Fibroblast of skin of right quadriceps (primary cell): Measurements from ENCODE around the gene TMC7.

ENCODE experiments used
- DNase-seq: peaks from one replicate; pipeline ENCODE4 v3.0.0-alpha.2; 2013

TMC7 gene

DNA sequence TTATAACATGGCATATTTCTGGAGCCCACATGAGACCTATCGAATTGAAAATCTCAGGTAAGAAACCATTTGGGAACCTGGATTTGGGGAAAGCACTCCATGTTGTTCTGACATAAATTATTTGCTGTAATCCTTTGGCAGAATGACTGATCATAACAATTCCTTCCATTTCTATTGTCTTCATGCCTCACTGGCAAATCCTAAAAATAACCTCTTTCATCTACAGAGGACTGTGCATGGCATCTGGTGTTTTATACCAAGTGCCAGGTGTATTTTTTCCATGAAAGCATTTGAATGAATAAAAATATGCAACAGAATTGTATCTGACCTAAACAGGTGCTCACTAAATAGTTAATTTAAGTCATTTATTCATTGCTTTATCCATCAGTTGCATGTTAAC, 50.0 kb downstream of the TMC7 start:
- no peak for DNase-seq

DNA sequence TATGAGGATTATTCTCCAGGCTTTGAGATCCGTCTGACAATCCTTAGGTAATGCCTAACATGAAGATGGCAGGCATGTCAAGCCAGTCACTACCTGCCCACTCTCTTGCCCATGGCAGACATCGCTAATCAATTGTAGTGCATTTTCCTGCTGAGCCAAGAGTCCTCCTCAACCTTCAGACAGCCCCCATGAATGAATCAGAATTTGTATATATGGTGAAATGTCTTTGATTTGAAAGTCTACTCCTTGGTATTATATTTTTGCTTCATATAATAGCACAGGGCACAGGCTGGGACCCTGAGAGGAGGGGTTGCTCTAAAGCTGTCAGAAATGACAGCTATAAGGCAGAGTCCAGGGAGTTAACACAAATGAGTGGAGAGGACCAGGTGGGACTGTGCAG, 56.7 kb downstream of the TMC7 start:
- no peak for DNase-seq

DNA sequence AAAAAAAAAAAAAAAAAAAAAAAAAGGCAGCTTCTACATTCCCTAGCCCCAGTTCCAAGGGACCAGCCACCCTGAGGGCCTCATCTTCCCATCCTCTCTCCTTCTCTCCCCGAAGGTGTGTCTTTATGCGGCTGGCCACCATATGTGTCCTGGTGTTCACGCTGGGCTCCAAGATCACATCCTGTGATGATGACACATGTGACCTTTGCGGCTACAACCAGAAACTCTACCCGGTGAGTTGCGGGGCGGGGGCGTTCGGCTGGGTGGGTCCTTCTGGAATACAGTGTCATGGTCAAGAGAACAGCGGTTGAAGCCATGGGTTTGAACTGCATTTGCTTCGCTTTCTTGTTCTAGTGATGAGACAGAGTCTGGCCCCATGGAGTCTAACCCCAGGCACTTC, 61.0 kb downstream of the TMC7 start:
- no peak for DNase-seq

DNA sequence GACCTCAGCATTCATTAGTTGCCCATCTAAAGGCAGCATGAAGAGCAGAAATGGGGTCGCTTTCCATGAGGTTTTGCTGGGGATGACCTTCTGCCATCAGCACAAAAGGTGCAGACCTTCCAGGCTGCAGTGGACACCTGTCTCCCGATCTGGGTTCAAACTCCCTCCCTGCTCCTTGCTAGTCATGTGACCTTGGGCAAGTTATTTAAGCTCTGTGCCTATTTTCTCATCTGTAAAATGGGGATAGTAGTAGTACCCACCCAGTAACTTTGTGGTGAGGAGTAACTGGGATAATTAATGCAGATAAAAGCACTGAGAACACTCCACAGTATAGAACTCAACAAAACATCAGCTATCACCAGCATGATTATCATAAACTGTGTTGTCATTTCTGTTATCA, 62.3 kb downstream of the TMC7 start:
- DNase-seq = no peak

DNA sequence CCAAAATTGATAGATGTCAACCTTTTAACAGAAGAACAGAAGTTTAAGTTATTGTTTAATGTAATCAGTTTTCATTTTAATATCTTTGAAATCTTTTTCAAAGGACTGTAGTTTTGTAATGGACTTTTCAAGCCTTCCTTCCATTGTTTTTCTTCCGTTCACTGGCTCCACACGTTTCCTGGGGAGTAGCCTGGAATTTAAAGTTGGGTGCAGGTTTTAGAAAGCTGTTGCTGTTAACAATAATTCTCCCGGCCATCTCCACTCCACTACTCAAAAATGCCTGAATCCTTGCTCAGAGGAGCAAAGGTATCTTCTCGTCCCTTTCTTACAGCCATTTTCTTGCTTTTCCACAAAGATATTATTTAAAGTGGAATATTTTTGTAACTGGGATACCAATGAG, 79.0 kb downstream of the TMC7 start:
- no peak for DNase-seq

DNA sequence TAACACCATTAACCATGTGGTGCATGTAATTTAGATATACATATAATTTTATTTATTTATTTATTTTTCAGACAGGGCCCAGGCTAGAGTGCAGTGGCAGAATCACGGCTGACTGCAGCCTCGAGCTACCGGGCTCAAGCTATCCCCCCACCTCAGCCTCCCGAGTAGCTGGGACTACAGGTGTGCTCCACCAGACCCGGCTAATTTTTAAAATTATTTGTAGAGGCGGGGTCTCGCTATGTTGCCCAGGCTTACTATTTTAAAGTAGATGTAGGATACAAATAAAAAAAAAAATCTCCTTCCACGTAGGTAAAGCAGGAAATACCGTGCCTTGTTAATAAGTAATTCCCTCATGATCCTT, 83.2 kb downstream of the TMC7 start:
- no peak for DNase-seq

DNA sequence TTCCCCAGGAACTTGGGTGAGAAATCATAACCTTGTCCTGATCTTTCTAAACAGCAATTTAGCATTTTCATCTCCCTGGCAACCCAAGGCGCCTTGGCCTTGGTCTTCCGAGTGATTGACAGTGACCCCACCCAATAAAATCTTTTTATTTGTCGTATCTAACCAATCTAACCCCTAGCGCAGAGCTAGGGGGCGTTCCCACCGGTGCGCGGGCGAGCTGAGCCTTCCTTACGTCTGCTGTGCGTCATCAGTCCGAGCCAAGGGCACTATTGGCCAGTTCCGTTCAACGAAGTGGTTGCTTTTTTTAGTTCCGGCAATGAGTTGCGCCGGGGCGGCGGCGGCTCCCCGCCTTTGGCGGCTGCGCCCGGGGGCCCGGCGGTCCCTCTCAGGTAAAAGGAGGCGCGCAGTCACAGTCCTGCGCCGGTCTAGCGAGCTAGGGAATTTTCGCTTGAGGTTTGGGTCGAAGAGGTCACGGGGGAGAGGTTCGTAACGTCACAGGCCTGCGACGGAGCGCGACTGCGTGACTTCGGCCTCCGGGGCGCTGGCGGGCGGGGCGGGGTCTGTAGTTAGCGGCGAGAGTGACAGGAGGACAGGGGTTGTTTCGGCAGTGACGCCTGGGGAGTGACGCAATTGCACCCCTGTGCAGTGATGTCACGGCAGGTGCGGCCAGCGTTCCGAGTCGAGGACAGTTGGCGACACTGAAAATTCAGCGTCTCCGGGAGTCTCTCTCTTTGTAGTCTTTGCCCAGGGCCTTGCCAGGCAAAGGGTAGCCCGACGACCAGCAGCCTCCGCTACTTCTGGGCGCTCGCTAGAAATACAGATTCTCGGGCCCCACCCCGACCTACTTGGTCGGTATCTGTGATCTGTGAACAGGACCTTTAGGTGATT, 83.9 kb downstream of the TMC7 start, which contains the start of gene COQ7:
TSS of gene COQ7 (plus strand) at position 266 of the 888 bp plus-strand sequence. CDS start at position 317, 51 bp downstream.
- DNase-seq = peak; percentile 100

DNA sequence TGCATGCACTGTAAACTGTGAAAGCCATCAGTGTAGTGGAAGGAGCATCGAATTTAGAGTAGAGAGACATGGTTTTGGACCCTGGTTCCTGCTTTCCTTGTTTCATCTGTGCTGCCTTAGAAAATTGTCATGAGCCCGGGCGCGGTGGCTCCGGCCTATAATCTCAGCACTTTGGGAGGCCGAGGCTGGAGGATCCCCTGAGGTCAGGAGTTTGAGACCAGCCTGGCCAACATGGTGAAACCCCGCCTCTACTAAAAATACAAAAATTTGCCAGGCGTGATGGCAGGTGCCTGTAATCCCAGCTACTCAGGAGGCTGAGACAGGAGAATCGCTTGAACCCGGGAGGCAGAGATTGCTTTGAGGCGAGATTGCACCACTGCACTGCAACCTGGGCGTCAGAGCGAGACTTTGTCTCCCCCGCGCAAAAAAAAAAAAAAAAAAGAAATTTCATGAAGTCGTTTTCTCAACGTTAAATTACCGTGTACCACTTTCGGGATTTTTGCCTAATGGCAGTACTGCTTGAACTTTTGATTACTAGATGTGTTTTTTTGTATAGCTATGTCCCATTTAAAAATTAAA, 84.6 kb downstream of the TMC7 start:
- no peak for DNase-seq

DNA sequence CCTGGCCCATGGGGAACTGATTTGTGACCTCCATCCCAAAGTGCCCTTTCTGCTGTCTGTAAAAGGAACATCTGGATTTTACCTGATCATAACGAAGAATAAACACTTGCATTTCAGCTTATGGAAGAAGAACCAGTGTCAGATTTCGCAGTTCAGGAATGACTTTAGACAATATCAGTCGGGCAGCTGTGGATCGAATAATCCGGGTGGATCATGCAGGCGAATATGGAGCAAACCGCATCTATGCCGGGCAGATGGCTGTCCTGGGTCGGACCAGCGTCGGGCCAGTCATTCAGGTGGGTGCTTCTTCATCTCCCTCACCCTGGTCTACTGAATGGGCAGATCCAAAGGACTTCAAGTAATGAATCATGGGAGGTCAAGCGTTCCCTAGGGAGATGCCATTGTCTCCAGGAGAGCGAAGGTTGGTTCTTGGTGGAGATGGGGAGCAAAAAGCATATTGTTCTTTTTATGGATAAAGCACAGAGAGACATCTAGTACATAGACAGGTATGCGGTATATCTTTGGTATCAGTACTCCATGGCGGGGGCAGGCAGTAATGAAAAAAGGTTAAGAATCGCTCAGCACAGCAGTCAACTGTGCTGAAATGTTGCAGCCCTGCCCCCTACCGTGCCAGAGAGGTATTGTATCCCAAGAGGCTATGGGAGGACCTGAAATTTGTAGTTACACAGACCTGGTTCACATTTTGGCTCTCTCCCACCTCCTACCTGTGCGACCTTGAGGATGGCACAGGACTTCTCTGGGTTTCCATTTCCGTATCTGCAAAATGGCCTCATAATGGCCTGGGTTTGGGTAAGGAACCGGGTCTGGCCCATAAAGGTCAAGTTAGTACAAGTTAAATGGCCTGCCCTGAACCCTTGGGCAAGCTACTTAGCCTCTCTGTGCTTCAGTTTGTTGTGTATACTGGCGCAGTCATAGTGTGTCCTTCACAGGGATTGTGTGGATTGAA, 88.4 kb downstream of the TMC7 start:
- peak; percentile 37 for DNase-seq

DNA sequence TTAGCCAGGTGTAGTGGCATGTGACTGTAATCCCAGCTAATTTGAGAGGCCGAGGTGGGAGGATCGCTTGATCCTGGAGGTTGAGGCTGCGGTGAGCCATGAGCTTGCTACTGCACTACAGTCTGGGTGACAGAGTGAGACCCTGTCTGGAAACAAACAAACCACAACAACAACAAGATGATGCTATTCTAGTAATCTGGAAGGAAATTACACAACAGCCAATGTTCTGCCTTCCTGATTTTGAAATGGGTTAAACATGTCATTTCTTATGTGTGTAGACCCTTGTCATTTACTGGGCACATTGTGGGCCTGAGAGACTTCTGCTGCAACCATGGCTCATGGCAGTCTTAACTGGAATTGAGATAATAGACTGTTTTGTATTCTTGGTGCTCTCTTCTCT, 89.6 kb downstream of the TMC7 start:
- DNase-seq = no peak

DNA sequence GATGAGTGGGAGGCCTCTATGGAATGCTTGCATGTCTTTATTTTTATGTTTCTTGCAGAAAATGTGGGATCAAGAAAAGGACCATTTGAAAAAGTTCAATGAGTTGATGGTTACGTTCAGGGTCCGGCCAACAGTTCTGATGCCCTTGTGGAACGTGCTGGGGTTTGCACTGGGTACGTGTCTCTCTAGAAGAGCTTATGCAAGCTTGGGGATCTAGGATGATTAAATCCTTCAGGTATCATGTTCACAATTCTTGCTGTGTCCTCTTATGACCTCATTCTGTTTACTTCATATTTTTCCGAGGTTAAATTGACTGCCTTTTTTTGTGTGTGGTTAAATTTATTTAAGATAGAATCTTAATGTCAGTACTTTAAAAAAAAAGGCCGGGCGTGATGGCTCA, 90.1 kb downstream of the TMC7 start:
- no peak for DNase-seq

DNA sequence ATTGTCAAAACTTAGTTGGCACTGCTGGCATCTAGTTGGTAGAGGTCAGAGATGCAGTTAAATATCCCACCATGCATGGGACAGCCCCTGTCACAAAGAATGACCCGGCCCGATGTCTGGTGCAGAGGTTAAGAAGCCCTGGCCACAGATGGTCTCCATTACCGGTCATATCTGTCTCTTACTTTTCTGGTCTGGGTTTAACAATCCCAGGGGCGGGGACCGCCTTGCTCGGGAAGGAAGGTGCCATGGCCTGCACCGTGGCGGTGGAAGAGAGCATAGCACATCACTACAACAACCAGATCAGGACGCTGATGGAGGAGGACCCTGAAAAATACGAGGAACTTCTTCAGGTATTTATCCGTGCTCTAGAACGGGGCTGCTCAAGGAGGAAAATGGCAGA, 91.8 kb downstream of the TMC7 start:
- DNase-seq = no peak

DNA sequence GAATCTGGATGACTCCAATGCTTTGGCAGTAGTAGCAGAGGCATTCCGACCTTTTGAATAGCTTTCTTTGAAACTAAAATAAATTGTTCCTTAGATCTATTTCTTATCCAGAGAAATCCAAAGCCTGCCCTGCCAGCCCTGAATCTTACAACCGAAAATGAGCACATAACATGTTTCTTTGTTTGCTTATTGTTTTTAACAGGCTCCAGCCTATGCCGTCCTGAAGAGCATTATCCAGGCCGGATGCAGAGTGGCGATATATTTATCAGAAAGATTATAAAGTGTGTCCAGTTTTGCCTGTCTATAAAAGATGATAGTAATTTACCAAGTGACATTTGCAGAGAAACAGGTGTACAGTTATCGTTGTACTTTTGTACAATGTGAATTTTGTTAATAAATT, 94.1 kb downstream of the TMC7 start:
- DNase-seq = no peak

DNA sequence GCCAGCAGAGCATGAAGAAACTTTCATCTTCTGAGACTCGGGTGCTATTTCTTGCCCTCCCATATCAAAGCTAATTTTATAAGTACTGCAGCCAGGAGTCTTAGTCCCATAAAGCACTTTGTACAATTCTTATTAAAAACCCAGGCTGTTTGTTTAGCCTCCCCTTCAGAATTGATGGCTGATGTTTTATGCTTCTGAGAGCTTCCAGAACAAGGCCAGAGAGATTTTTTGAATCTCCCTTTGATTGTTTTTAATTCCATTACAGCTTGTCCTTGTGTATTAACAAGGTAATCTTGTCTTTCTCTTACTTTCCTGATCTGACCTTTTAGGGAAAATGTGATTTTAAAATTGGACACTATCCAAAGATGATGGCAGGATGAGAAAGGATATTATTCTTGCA, 99.9 kb downstream of the TMC7 start:
- DNase-seq = no peak

DNA sequence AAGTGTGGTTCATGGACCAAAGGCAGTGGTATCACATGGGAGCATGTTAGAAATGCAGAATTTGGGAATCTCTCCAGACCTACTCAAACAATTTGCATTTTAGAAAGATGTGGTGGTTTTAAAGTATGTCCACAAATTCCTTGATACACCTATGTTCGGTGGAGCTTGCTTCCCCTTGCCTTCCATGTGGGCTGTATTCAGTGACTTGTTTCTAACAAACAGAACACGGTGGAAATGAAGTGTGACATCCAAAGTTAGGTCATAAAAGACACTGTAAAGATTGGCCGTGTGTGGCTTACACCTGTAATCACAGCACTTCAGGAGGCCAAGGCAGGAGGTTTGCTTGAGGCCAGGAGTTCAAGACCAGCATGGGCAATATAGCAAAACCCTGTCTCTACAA, 100.4 kb downstream of the TMC7 start:
- no peak for DNase-seq

DNA sequence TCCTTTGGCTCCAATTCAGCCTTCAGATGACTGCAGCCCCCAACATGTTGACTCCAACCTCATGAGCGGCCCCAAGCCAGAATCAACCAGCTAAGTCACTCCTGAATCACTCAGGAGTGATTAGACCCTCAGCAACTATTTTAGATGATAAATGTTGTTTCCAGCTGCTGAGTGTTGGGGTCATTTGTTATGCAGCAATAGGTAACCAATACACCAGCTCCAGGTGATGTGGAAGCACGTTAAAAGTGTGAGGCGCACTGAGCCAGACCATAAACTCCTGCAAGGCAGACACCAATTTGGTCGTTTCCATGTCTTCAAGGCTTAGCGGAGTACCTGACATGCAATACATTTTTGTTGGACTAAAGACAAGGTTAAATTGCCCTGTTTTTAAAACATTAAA, 101.1 kb downstream of the TMC7 start:
- DNase-seq = no peak

DNA sequence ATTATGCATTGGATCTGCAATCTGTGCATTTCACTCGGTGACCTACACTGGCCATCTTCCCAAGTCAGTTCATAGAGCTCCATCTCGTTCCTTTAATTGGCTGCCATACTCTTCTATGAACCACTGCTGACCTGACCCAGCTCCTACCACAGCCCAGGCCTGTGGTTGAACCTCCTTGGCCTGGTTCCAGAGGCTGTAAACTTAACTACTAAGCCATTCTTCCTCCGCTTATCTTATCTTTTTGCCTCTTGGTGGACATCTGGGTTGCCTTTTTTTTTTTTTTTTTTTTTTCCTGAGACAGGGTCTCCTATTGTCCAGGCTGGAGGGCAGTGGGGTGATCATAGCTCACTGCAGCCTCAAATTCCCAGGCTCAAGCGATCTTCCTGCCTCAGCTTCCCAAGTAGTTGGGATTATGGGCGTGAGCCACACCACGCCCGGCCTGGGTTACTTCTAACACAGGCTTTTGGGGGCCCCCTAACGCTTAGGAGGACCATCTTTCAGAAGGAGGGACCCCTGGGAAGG, 102.0 kb downstream of the TMC7 start:
- DNase-seq = no peak

DNA sequence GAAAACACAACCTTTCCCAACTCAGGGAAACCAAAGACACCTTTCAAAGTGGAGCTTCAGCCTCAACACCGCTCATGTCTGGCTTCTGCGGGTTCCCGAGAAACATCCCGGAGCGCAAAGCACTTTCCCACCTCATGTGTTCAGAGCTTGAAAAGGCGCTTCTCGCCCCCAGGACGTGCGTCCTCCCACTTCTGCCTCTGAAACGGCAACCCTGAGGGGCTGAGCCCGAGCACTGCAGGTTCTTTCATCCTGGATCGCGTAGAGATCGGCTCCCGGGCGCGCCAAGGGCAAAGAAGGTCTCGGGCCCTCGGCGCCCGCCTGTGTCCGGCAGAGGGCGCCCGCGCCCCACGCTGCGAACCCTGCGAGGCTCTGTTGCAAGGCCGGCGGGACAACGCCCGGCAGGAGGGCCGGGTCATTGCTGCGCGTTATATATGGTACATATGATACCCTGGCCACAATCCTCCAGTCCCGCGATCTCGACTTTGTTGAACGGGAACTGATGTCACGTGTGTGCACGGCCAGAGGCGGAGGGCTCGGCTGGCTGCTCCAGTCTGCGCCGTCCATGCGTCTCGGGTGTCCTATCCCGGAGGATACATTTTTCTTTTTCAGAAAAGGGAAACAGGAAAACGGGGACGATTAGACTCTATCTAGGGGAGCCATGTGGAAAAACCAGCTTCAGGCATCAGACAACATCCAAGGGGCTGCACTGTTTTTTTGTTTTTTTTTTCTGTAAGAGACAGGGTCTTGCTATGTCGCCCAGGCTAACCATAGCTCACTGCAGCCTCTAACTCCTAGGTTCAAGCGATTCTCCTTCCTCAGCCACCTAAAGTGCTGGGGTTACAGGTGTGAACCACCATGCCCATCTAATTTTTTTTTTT, 102.8 kb downstream of the TMC7 start:
- peak; percentile 92 for DNase-seq

DNA sequence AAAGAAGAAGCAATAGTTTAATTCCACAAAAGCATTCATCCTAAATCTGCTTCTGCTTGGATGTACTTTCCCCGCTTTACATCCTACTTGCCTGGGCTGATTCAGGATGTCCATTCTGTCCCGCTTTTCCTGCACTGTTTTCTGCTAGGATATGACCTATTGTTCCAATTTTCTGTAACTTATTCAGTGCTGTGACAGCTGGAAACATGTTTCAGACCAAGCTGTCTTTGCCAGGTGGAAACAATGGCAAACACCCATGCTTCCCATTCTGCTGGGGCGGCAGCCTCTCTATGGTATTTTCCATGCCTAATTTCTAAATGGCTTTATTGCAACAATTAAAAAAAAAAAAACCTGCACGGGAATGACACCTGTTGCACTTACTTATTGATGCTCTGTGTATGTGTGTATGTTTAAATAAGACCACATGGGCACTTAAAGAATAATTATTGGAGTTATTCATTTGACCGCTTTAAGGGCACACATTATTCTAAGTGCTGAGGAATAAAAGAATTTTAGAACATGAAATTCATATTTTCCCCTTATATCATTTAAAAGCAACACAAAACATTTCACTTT, 104.7 kb downstream of the TMC7 start:
- DNase-seq = no peak

DNA sequence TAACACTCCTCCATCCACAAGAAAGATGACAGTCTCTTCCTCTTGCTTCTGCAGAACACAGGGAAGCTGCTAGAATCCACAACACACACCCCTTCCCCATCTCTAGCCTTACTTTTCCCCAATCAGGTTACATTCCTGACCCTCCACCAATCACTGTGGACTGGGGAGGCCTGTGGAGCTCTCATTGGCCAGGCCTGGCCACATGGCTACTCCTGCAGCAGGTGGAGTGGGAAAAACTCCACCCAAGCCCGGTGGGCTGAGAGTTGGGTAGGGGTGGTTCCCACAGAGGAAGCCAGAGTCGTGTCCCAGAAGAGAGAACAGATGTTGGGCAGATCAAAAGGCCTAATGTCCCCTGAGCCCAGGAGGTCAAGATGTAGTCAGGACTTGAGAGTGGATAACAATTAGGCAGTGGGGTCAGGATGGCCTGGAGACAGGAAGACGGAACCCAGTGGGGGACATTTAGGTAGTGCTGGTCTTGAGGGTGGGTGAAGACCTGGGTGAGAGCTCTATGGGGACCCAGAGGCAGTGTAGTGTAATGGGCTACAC, 105.7 kb downstream of the TMC7 start:
- DNase-seq = no peak

DNA sequence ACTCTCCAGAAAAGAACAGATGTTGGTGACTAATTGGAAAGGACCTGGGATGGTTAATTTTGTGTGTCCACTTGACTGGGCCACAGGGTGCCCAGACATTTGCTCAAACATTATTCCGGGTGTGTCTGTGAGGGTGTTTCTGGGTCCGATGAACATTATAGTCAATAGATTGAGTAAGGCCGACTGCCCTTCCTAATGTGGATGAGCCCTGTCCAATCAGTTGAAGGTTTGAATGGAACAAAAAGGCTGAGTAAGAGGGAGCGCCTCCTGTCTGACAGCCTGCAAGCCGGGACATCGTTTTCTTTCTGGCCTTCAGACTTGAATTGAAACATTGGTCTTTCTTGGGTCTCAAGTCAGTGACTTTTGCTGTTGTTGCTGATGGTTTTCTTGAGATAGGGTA, 107.2 kb downstream of the TMC7 start:
- DNase-seq = no peak
